ENCODE measurements around the gene CPLX4.

CPLX4 gene

DNA sequence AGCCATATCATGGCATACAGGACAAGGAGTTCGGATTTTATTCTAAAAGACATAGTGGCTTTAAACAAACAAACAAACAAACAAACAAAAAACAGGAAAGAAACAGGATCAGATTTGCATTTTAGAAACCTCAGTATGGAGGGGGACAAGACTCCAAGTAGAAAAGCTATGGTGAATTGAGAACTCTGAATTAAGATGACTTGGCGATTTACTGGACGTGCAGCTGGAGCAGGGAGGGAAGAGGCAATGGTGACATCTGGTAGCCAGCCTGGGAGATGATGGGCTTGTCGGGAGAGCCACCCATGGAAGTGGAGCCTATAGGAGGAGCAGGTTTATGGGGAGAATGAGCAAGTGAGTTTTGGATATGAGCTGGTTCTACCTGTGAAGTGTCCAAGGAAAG, 13.2 kb downstream of the CPLX4 start:
- DNase-seq: no peak

GRCh38 chr18:59303656-59304195, 14.7 kb downstream of the CPLX4 start:
- no peak for DNase-seq

DNA sequence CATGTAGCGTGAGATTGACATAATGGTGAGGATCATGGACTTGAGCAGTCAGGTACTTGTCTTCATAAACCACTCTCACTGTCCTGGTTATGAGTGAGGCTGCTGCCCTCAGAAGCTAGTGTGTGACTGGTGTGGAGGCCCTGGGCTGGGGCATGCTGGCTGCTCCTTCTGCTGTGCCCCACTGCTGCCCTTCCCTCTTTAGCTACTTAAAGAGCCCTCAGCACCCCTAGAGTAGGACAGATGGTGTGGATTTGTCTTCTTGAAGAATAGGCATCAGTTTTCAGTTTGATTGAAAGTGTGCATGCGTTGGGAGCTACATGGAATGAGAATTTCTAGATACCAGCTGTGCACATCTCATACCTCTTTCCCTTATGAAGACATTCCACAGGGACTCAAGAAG, 15.4 kb downstream of the CPLX4 start:
- DNase-seq: no peak

- DNase-seq: no peak
Measured at GRCh38 chr18:59301929-59302328, 16.5 kb downstream of the CPLX4 start.

- DNase-seq: no peak
Measured at GRCh38 chr18:59300676-59301285, 17.7 kb downstream of the CPLX4 start.

GRCh38 chr18:59298871-59299270, 19.6 kb downstream of the CPLX4 start:
- no peak for DNase-seq

DNA sequence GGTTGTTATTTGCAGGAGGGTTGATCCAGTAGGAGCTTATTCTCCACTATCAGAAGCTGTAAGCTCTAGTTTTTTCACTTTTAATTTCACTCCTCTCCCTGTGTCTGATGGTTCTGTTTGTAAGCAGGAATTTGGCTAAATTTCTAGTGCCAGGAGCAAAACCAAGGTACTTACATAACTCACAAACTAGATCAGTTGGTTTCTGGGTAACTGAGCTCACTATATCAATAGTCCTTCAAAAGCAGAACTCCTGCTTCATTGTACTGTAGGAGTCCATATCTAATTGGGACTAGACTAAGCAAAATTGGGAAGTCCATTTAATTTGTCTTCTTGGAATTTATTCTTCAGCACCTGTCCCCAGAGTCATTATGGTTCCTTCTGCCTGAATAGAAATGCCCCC, 25.1 kb downstream of the CPLX4 start:
- no peak for DNase-seq

- no peak for DNase-seq
Measured at GRCh38 chr18:59286341-59286740, 32.1 kb downstream of the CPLX4 start.

GRCh38 chr18:59282341-59282740, 36.1 kb downstream of the CPLX4 start:
- DNase-seq: no peak

- DNase-seq: no peak
Measured at GRCh38 chr18:59279722-59280121, 38.7 kb downstream of the CPLX4 start.

- no peak for DNase-seq
Measured at GRCh38 chr18:59279193-59279592, 39.3 kb downstream of the CPLX4 start.

DNA sequence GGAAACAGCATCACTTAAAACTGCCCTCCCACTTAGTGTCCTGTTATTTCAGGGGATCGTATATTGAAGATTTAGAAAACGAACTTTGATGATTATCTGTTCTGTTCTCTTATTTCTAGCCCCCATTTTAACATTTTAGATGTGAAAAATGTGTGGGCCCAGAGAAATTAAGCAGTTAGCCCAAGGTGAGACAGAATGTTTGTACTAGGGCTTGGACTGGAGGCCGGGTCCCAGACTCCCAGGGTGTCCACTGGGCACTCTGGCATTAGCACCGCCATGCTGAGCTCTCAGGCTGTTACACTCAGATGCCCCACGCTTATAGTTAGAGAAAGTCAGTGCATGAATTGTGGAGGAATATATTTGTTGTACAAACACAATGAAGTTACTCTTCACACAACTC, 39.7 kb downstream of the CPLX4 start:
- DNase-seq: no peak

- no peak for DNase-seq
Measured at GRCh38 chr18:59276047-59276446, 42.4 kb downstream of the CPLX4 start.

DNA sequence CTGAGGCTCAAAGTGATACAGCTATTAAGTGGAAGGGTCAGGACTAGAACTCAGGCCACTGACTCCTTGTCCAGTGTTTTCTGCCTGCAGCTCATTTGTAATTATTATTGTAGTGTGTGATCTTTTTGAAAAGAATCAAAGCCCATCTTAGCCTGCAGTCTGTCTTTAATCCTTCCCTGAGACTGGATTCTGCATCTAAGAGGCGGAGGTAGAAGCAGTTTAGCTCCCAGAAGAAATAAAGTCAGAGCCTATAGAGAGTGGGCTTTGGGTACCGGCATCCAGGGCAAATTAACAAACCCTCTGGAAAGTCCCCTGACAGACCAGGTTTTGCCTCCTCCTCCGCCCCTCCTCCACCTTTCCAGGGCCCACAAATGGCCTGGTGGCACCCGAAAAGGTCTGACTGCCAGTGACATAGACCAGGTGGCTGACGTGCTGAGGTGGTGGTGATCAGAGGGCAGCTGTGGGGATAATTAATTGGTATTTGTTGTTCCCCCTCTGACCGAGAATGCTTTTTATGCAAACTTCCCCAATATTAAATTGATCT, 43.0 kb downstream of the CPLX4 start:
- DNase-seq: no peak

DNA sequence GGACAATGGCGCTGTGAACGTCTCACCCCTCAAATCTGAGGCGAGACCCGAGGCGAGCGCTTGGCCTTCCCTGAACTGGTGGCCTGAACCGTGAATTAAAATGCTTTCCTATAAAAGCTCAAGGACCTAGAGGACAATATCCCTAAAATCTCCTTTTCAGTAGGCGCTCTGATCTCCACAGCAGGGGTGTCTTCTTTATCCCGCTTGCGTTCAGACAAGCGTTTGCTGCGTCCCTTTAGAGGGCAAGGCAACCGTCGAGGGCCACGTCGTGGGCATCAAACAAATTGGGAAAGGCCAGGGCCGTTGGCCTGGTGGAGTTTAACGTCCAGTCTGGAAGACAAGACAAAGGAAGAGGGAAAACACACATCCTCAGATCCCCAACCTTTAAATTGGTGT, 43.9 kb downstream of the CPLX4 start:
- no peak for DNase-seq

DNA sequence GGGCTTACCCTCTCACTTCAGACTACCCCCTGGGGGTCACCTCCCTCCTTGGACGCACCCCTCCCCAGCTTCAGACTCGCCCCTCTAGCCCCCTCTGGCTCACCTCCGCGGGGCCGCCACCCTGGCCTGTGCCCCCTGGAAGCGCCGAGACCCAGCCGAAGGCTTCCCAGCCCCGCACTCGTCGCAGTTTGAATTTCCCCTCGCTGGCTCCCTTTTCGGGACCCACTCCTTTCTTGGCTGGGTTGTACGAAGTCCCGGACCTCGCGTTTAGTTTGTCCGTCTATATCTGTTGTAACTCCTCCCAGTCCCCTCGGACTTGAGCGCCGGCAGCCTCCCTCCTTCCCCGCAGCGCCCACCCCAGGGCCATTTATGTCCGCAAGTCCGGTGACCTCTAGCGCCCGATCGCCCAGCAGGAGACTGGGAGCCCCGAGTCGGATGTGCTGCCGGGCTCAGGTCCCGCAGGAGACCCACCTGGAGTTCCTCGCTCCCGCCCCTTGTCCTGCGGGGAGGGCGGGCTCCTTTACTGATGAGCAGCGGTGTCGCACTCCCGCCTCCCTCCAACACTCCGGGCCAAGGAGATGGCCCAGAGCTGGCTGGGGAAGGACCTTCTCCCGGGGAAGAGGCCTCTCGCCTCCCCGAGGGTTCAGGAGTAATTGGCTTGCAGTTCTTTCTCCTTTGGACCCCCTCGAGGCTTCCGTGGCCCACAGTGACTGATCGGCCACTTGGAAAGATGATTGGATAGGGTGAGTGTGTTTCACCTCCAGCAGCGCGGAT, 44.5 kb downstream of the CPLX4 start:
- no peak for DNase-seq

DNA sequence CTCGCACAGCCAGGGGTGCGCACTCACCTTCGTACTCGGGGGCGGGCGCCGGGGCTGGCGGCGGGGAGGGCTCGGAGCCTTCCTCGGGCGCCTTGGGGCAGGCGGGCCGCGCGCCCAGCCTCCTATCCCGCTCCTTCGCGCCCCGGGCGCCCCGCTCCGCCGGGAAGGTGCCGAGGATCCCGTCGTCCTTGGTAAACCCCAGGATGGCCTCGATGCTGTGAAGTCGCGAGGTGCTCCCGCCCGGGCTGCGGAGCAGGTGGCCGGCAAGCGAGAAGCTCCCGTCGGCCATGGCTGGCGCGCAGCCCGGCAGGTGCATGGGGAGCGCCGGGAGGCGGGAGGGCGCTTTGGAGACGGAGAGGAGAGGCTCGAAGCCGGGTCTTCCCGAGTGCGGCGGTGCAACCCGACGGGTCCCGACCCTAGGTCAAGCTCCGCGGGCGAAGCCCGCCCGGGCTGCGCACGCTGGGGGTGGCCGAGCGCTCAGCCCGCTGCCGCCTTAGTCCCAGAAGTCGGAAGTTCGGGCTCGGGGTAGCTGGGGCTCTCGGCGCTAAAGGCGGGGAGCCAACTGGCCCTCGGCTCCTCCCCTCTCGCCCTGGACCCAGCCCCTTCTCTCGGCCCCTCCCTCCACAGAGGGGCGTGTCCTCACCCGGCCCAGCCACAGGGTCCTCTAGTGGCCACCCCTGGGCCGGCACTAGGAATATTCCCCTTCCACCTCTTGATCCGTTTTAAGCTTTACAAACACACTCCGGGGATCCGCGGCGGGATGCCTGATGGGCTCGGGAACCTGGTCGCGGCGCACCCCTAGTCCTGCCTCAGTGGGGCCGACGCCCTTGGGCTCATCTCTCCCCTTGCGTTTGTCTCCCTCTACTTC, 45.3 kb downstream of the CPLX4 start, which contains the start of gene RAX:
Gene RAX (minus strand): TSS at position 564 of the 868 bp plus-strand sequence. CDS start 248 bp downstream, at position 316.
- no peak for DNase-seq

- DNase-seq: no peak
Measured at GRCh38 chr18:59272221-59272888, 46.1 kb downstream of the CPLX4 start.

- no peak for DNase-seq
Measured at GRCh38 chr18:59271606-59272220, 46.7 kb downstream of the CPLX4 start.

DNA sequence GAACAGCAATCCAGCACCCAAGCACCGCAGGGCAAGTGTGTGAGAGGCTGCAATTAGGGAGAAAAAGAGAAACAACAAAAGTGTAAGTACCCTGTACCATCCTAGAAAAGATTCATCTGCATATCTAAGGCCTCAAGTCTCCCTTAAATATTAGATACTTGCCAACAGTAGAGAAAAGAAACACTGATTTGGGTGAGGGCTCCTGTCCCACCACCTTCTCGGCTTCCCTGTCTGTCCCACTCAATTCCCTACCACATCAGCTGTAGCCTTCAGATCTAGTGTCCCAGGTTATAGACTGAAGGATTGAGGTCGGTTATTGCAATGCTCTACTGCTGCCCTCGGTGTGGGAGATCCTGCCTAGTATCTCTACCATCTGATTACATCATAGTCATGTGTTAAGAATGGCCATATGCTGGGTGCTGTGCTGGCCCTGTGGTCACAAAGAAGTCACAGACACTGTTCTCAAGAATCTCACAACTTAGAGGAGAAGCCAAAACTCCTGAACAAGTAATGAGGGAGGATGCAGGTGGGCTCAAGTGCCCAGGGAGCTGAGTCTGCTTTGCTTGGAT, 47.7 kb downstream of the CPLX4 start:
- DNase-seq: no peak

- DNase-seq: no peak
Measured at GRCh38 chr18:59269563-59270119, 48.8 kb downstream of the CPLX4 start.
